Stomach (tissue), 4 donors: Measurements from ENCODE around the gene TMIGD1.

ENCODE experiments used
- POLR2A ChIP-seq, 4 donors: fragments of 450-650 bp; IDR thresholded peaks; one replicate each; pipeline ENCODE4 v1.6.1; 2016; ENCODE audit warnings: antibody characterized with exemption in 4 of 4, control low read depth in 2 of 4, mild to moderate bottlenecking in 1 of 4, moderate library complexity in 1 of 4
- TF ChIP-seq, protein P1 (sequence below), 7 experiments: fragments of 450-650 bp in 4 of 7; fragments of 200-600 bp in 3 of 7; sonication (generic) in 3 of 7; IDR thresholded peaks; one replicate each; pipeline ENCODE4 v1.5.1; 2016 to 2019; ENCODE audit warnings: antibody characterized with exemption in 7 of 7, control low read depth in 2 of 7, mild to moderate bottlenecking in 1 of 7

DNA sequence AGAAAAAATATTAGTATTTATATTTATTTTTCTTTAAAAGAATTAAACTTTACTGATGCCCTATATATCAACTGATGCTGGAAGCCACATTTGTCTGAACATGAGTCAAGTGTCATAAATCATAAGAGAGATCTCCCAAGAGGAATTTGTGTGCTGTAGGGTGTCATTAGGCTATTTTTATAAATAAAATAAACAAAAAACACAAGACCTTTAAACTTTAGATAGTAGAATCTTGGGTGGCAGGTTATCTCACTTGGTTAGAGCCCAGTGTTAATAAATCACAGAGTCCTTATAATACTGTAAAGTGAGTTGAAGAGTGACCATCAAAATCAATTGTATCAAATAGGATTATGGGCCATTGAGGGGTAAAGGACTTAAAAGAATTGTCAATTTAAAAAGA, 23.6 kb upstream of the TMIGD1 start:
- TF ChIP-seq, protein P1, sequence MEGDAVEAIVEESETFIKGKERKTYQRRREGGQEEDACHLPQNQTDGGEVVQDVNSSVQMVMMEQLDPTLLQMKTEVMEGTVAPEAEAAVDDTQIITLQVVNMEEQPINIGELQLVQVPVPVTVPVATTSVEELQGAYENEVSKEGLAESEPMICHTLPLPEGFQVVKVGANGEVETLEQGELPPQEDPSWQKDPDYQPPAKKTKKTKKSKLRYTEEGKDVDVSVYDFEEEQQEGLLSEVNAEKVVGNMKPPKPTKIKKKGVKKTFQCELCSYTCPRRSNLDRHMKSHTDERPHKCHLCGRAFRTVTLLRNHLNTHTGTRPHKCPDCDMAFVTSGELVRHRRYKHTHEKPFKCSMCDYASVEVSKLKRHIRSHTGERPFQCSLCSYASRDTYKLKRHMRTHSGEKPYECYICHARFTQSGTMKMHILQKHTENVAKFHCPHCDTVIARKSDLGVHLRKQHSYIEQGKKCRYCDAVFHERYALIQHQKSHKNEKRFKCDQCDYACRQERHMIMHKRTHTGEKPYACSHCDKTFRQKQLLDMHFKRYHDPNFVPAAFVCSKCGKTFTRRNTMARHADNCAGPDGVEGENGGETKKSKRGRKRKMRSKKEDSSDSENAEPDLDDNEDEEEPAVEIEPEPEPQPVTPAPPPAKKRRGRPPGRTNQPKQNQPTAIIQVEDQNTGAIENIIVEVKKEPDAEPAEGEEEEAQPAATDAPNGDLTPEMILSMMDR (IDR thresholded peaks at IDR 0.05) = no peak
- no peak for TF ChIP-seq POLR2A (IDR thresholded peaks at IDR 0.05)
